Skeletal muscle satellite cell (primary cell): Measurements from ENCODE around the gene SFMBT2.
A peak's percentile ranks its signal among the peaks of the same experiment; 100 is the strongest.

Experiments
- H3K27me3 ChIP-seq: 2 replicates; pipeline ENCODE4 v1.7.0; 2013; ENCODE audit warnings: low read length; ENCODE audit not compliant: control insufficient read depth, insufficient read depth
- H3K36me3 ChIP-seq: 2 replicates; pipeline ENCODE4 v1.7.0; 2013; ENCODE audit warnings: mild to moderate bottlenecking, control low read depth, low read length; ENCODE audit not compliant: insufficient read depth
- H3K4me1 ChIP-seq: 2 replicates; pipeline ENCODE4 v1.7.0; 2013; ENCODE audit warnings: low read length; ENCODE audit not compliant: control insufficient read depth, insufficient read depth
- H3K4me2 ChIP-seq: 2 replicates; pipeline ENCODE4 v1.7.0; 2013; ENCODE audit warnings: mild to moderate bottlenecking, low read length
- H3K4me3 ChIP-seq: 2 replicates; pipeline ENCODE4 v1.7.0; 2013; ENCODE audit warnings: low read length
- H3K9ac ChIP-seq: 2 replicates; pipeline ENCODE4 v1.7.0; 2013; ENCODE audit warnings: mild to moderate bottlenecking, low read depth, low read length, moderate library complexity
- H3K9me3 ChIP-seq: replicated peaks from 2 replicates; pipeline ENCODE4 v1.7.0; 2013; ENCODE audit warnings: mild to moderate bottlenecking, control low read depth, low read length

The SFMBT2 gene

DNA sequence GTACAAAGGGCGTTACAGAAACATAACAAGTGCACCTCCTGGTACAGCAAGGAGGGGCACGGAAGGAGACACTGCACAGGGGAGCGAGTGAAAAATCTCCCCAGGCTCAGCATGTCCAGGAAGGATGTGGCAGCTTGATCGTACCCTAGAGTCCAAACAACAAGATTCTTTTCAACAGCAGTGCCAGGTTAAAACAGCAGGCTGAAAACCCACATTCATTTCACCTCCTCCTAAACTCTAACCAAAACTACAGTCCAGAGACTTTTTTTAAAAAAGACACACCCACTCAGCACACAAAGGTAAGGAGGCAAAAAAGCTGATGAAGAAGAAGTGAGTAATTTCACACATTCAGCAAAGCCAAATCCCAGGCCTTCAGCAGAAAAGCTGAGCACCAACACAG lies 138.8 kb downstream of the SFMBT2 start:
- Histone ChIP-seq H3K4me3 (no peak overlapping the region), H3K4me2 (no peak overlapping the region), H3K9me3 (no peaks in the 10 kb centered on the region), H3K27me3 (no peaks in the 10 kb centered on the region), H3K9ac (no peak overlapping the region), H3K4me1 (peaks cover 11% of the 10 kb centered on the region), H3K36me3 (no peaks in the 10 kb centered on the region)

DNA sequence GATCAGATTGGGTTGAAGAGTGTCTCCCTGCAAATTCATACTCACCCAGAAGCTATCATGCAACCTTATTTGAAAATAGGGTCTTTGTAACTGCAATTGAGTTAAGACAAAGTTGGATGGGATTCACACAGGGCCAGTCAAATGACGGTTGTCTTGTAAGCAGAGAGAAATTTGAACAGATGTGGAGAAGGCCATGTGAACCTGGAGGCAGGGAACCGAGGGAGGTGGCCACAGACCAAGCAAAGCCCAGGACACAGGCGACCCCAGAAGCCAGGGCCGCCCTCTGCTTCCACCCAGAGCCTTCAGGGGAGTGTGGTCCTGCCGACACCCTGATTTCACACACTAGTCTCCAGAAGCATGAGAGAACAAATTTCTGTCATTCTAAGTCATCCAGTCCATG lies 140.8 kb downstream of the SFMBT2 start:
- Histone ChIP-seq H3K36me3 (no peaks in the 10 kb centered on the region), H3K9me3 (no peaks in the 10 kb centered on the region), H3K4me3 (no peak overlapping the region), H3K9ac (no peak overlapping the region), H3K27me3 (no peaks in the 10 kb centered on the region), H3K4me2 (no peak overlapping the region), H3K4me1 (peaks cover 11% of the 10 kb centered on the region)

DNA sequence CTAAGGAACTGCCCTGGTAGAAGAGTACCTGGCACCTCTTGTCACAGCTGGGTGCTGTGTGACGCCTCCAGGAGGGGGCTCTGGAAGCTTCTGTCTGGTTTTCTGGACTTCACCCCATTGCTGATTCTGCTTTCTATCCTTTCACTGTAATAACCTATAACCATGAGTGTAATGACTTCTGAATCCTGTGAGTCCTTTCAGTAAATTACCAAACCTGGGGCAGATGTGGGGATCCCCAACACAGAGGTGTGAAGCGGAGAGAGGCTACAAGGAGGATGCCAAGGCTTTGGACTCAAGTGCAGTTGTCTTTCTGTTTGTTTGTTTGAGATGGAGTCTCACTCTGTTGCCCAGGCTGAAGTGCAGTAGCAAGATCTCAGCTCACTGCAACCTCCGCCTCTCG lies 143.7 kb downstream of the SFMBT2 start:
- H3K4me2 ChIP-seq, result no peak overlapping the region
- H3K4me1 ChIP-seq, result peaks cover 15% of the 10 kb centered on the region
- no peak overlapping the region for H3K9ac ChIP-seq
- H3K9me3 ChIP-seq, result no peaks in the 10 kb centered on the region
- H3K27me3 ChIP-seq, result no peaks in the 10 kb centered on the region
- no peak overlapping the region for H3K4me3 ChIP-seq
- no peaks in the 10 kb centered on the region for H3K36me3 ChIP-seq

- Histone ChIP-seq H3K9me3 (no peaks in the 10 kb centered on the region), H3K36me3 (no peaks in the 10 kb centered on the region), H3K4me2 (no peak overlapping the region), H3K27me3 (no peaks in the 10 kb centered on the region), H3K4me1 (peaks cover 27% of the 10 kb centered on the region), H3K9ac (no peak overlapping the region), H3K4me3 (no peak overlapping the region)
Observed at GRCh38 chr10:7265396-7266123, 145.3 kb downstream of the SFMBT2 start.

DNA sequence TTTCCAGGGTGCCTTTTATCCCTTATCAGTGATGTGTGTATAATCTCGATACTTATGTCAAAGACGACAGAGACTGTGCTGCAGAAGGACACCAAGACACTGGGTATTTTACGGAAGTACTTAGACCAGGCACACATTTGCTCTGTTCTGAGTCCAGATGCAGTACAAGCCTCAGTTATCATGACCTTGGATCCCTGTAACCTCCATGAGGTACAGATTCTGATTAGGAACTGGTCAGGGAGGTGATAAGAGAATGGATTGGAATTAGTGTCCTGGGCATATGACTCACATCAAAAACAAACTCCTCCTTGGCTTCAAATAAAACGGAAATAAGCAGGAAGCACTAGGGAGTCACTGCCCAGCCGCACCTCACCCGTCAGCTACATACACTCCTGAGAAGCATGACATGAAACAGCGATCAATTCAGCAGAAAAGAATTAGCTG lies 146.5 kb downstream of the SFMBT2 start:
- Histone ChIP-seq H3K27me3 (no peaks in the 10 kb centered on the region), H3K4me2 (no peak overlapping the region), H3K9me3 (no peaks in the 10 kb centered on the region), H3K36me3 (no peaks in the 10 kb centered on the region), H3K9ac (no peak overlapping the region), H3K4me3 (no peak overlapping the region), H3K4me1 (peaks cover 26% of the 10 kb centered on the region)

GRCh38 chr10:7263616-7264015 lies 147.2 kb downstream of the SFMBT2 start:
- Histone ChIP-seq H3K9me3 (no peaks in the 10 kb centered on the region), H3K4me1 (peaks cover 23% of the 10 kb centered on the region), H3K36me3 (no peaks in the 10 kb centered on the region), H3K4me3 (no peak overlapping the region), H3K4me2 (no peak overlapping the region), H3K27me3 (no peaks in the 10 kb centered on the region), H3K9ac (no peak overlapping the region)

- no peak overlapping the region for H3K4me3 ChIP-seq
- H3K9me3 ChIP-seq, result no peaks in the 10 kb centered on the region
- no peaks in the 10 kb centered on the region for H3K36me3 ChIP-seq
- H3K27me3 ChIP-seq, result no peaks in the 10 kb centered on the region
- peak overlapping the region; percentile 37 for H3K4me2 ChIP-seq
- peaks cover 23% of the 10 kb centered on the region for H3K4me1 ChIP-seq
- no peak overlapping the region for H3K9ac ChIP-seq
Observed at GRCh38 chr10:7261351-7261750, 149.5 kb downstream of the SFMBT2 start.

DNA sequence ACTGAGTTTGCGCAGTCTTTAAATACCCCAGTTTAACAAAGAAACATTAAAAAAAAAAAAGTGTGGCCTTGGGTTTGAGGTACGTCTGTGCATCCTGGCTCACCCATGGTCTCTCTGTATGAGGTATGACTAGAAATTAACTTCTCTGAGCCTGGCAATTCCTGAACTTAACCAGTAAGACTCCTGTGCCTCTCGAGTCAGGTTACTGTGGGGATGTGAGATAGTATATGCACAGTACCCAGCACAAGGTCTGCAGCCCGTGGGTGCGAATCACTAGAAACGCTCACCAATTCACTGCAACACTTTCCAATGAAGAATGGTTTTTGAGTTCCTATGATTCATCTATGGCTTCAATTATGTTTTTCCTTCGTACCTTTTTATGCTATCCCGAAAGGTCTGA lies 149.9 kb downstream of the SFMBT2 start:
- H3K36me3 ChIP-seq, result no peaks in the 10 kb centered on the region
- no peaks in the 10 kb centered on the region for H3K9me3 ChIP-seq
- H3K4me3 ChIP-seq, result peak overlapping the region; percentile 17
- H3K4me1 ChIP-seq, result peaks cover 23% of the 10 kb centered on the region
- H3K27me3 ChIP-seq, result no peaks in the 10 kb centered on the region
- peak overlapping the region; percentile 37 for H3K4me2 ChIP-seq
- peak overlapping the region; percentile 33 for H3K9ac ChIP-seq

DNA sequence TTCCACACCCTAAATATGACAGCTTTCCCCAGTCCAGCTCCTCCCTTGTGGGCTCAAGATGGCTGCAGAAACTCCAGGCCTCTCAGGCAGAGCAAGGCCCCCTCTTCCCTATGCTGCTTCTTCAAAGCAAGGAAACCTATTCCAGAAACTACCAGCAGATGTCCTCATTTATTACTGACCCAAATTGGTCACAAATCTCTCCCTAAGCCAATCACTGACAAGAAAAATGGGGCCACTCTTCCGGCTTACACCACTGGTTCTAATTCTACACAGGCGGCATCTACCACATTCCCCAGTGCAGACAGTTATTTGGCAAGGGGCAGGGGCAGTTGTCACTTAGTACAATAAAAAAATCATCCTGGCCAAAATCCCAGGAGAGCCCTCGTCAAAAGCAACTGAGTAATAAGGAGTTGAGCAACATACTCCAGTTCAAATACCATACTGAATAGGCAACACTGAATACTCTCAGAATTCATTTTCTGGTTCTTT lies 150.4 kb downstream of the SFMBT2 start:
- H3K9ac ChIP-seq, result peak overlapping the region; percentile 40
- no peak overlapping the region for H3K4me3 ChIP-seq
- no peaks in the 10 kb centered on the region for H3K36me3 ChIP-seq
- no peaks in the 10 kb centered on the region for H3K27me3 ChIP-seq
- H3K4me1 ChIP-seq, result peaks cover 23% of the 10 kb centered on the region
- H3K4me2 ChIP-seq, result peak overlapping the region; percentile 37
- H3K9me3 ChIP-seq, result no peaks in the 10 kb centered on the region

DNA sequence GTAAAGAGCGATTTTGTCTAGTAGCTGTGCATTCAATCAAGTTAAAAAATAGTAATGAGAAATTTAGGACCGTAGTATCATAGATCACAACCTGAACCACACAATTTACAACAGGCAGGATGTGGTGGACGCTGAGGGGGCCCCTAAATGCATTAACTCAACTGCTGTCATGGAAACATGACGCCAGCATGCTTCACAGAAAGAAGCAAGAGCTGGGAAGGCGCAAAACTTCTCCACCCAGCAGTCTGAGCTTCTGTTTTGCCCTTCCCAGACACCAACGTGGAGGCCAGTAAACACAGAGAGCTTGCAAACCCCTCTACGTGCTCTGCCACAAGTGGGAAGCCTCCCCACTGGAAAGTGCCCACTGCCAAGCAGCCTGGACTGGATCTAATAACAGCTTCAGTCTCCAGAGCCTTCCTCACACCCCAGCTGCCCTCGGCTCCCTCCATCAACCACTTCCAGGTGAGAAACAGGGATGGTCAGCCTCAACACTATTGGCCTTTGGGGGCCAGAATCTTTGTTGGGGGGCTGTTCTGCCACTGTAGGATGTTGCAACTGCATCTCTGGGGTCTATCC lies 151.8 kb downstream of the SFMBT2 start:
- Histone ChIP-seq H3K27me3 (no peaks in the 10 kb centered on the region), H3K4me3 (no peak overlapping the region), H3K9ac (no peak overlapping the region), H3K4me1 (peaks cover 19% of the 10 kb centered on the region), H3K4me2 (no peak overlapping the region), H3K9me3 (no peaks in the 10 kb centered on the region), H3K36me3 (no peaks in the 10 kb centered on the region)

- Histone ChIP-seq H3K4me3 (no peak overlapping the region), H3K4me1 (peaks cover 7% of the 10 kb centered on the region), H3K9me3 (no peaks in the 10 kb centered on the region), H3K27me3 (no peaks in the 10 kb centered on the region), H3K36me3 (no peaks in the 10 kb centered on the region), H3K4me2 (no peak overlapping the region), H3K9ac (no peak overlapping the region)
Observed at GRCh38 chr10:7255517-7255916, 155.3 kb downstream of the SFMBT2 start.
